Measurements from ENCODE around the gene TUBB. TPM values are rescaled to one million over a fixed set of nuclear protein-coding genes. Genes with fewer than 3 reads are reported as not detected.

The TUBB gene
- polyA plus RNA-seq, 2 of the 4 experiments (the other 2 are of a cell fraction), result 691 to 1,044 TPM

DNA sequence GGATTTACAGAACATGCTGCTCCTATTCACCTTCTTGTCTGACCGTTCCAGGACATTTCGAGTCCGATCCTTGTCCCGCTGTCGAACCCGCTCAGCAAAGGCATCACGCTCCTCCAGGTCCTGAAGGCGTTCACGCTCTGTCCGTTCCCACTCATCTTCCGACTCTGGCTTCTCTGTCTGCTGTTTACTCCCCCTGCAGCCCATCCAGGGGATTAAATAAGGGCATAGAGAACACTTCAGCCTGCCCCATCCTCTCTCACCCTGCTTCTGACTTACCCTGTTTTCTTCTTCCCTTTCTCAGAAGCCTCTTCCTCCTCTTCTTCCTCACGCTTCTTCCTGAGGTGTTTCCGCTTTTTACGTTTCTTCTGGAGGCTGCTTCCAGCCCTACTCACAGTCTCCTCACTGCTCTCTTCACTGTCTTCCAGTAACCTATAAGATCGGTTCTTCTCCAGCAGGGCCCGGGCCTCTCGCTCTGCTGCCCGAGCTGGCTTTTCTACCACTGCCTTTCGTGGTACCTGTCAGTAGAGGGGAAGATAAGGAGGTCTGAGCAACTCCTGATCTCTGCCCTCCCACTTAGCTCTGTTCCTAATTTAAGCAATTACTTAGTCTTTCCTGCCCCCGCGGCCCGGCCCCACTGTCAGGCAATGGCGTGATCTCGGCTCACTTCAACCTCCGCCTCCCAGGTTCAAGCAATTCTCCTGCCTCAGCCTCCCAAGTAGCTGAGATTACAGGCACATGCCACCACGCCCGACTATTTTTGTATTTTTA is 49.2 kb upstream of the TUBB start:
- Histone ChIP-seq H3K27ac (no peak overlapping the region), H3K4me1 (peaks cover 7% of the 10 kb centered on the region; the same call in 1 of the 3 replicates), H3K9me3 (no peaks in the 10 kb centered on the region), H3K4me2 (peak overlapping the region; percentile 85), H3K4me3 (no peak overlapping the region)
- ChIA-PET CTCF (interaction anchor here (0.7 to 17.1 kb wide), 5 partner anchors 10 to 189 kb away, joined by 3 to 539 read pairs (median 9); partner anchors contain the start of genes MDC1 and TUBB), POLR2A (no interaction called here)
- peak; percentile 57 to 59; a peak in 4 of 6 replicates for ATAC-seq
- WGBS (ENCODE audit: missing lambda C conversion rate), result 87% methylated on average over 27 of the region's 27 CpGs
- DNase-seq (ENCODE audit: low read depth in 1 of 2, low spot score in 1 of 2), result no peak
- FAIRE-seq, result no peak
- TF ChIP-seq GATA3 (IDR thresholded peaks at IDR 0.05; ENCODE audit: borderline replicate concordance) (no peak), KDM1A (IDR thresholded peaks at IDR 0.05; ENCODE audit: low read depth) (no peak), CHD4 (IDR thresholded peaks at IDR 0.05; ENCODE audit: borderline replicate concordance) (no peak), BHLHE40 (IDR thresholded peaks at IDR 0.05; ENCODE audit: low read depth, low read length) (no peak), EP300 (IDR thresholded peaks at IDR 0.05) (no peak)
- TF ChIP-seq, protein P1, sequence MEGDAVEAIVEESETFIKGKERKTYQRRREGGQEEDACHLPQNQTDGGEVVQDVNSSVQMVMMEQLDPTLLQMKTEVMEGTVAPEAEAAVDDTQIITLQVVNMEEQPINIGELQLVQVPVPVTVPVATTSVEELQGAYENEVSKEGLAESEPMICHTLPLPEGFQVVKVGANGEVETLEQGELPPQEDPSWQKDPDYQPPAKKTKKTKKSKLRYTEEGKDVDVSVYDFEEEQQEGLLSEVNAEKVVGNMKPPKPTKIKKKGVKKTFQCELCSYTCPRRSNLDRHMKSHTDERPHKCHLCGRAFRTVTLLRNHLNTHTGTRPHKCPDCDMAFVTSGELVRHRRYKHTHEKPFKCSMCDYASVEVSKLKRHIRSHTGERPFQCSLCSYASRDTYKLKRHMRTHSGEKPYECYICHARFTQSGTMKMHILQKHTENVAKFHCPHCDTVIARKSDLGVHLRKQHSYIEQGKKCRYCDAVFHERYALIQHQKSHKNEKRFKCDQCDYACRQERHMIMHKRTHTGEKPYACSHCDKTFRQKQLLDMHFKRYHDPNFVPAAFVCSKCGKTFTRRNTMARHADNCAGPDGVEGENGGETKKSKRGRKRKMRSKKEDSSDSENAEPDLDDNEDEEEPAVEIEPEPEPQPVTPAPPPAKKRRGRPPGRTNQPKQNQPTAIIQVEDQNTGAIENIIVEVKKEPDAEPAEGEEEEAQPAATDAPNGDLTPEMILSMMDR (IDR thresholded peaks at IDR 0.05), result no peak

DNA sequence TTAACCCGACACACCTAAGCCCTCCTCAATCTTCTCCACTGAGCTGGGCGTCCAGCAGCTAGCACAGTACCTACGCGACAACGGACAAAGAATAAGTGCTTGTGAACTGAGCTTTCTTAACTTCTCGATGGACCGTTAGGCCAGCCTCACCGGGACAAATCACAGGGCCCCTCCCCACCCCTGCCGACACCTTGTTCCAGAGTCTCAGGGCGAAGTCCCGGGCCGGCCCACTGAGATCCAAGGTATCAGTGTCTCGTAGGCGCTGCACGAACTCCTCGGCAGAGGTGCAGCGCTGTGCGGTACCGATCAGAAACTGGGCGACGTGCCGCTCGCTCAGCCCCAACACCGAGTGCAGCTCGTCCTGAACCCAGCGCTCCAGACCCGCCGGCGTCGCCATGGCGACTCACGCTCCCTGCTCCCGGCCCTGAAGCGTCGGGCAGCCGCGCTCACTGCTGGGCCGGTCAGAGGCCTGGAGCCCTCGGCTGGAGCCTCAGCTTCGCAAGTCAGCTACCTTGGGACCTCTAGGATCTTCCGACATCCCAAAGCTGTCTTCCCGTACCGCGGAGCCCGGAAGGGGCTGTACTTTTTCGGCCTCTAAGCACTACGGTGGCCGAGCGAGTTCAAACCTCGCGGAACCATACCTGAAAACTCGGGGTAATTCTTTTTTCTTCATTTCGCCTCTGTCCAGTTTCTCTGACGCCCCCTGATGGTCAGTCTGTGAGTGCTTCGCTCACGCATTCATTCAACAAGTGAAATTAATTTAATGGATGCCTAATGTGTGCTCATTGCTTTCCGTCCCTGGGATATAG is 47.5 kb upstream of the TUBB start, which contains the start of gene DHX16:
TSS of gene DHX16 (minus strand) at position 562 of the 809 bp plus-strand sequence. CDS start at position 397, 165 bp downstream.
- H3K4me3 ChIP-seq, result peak within 1 kb of the TSS; percentile 79
- POLR2A ChIA-PET, result interaction anchor here (0.6 to 1.2 kb wide), 5 partner anchors 49 to 68 kb away, joined by 3 to 5 read pairs (median 3); partner anchors contain the start of genes MRPS18B and PPP1R10
- 3% methylated on average over 24 of the region's 57 CpGs for WGBS (ENCODE audit: missing lambda C conversion rate)
- DNase-seq (ENCODE audit: low read depth in 1 of 2, low spot score in 1 of 2) (peak; percentile 82 to 97), ATAC-seq (peak; percentile 89 to 91), FAIRE-seq (no peak)
- no peaks in the 10 kb centered on the region for H3K9me3 ChIP-seq
- peak within 1 kb of the TSS; percentile 78 to 90 for H3K27ac ChIP-seq
- H3K4me1 ChIP-seq, result peaks cover 7% of the 10 kb centered on the region; the same call in 1 of the 3 replicates
- H3K4me2 ChIP-seq, result peak within 1 kb of the TSS; percentile 85
- CTCF ChIA-PET, result interaction anchor here (0.6 to 17.1 kb wide), 25 partner anchors 8 to 509 kb away, joined by 3 to 539 read pairs (median 4); partner anchors contain the start of genes ATAT1, MDC1 and TUBB
- TF ChIP-seq RAD21 (conservative IDR thresholded peaks at IDR 0.05 in 1 of 2, IDR thresholded peaks at IDR 0.05 in 1 of 2) (peak; percentile 47 to 50; a peak in 4 of 5 replicates), JUN (IDR thresholded peaks at IDR 0.05) (peak in 1 of 2 experiments; percentile 78; a peak in 2 of 5 replicates), SMC3 (IDR thresholded peaks at IDR 0.05) (peak; percentile 48; the same call in 2 of the 3 replicates), PHF8 (IDR thresholded peaks at IDR 0.05; ENCODE audit: borderline replicate concordance, low read depth) (0 out of 2 replicates have a peak, but pooled peaks have one; percentile 37), ESRRA (IDR thresholded peaks at IDR 0.05; ENCODE audit: borderline replicate concordance, low read length) (no peak), FOXS1 (CRISPR knock-in tag; IDR thresholded peaks at IDR 0.05) (no peak), POLR2A (IDR thresholded peaks at IDR 0.05; ENCODE audit: low read length) (peak; percentile 24), CHD2 (IDR thresholded peaks at IDR 0.05; ENCODE audit: low read length, partially characterized antibody) (peak; percentile 77), ZNF302 (CRISPR knock-in tag; IDR thresholded peaks at IDR 0.05) (no peak), KDM5A (IDR thresholded peaks at IDR 0.05) (peak; percentile 60; the same call in 1 of the 2 replicates)
- TF ChIP-seq, protein P1 (IDR thresholded peaks at IDR 0.05), result peak; percentile 74
- TF ChIP-seq, protein P2, sequence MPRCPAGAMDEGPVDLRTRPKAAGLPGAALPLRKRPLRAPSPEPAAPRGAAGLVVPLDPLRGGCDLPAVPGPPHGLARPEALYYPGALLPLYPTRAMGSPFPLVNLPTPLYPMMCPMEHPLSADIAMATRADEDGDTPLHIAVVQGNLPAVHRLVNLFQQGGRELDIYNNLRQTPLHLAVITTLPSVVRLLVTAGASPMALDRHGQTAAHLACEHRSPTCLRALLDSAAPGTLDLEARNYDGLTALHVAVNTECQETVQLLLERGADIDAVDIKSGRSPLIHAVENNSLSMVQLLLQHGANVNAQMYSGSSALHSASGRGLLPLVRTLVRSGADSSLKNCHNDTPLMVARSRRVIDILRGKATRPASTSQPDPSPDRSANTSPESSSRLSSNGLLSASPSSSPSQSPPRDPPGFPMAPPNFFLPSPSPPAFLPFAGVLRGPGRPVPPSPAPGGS (IDR thresholded peaks at IDR 0.05), result no peak
- TF ChIP-seq, protein P3, sequence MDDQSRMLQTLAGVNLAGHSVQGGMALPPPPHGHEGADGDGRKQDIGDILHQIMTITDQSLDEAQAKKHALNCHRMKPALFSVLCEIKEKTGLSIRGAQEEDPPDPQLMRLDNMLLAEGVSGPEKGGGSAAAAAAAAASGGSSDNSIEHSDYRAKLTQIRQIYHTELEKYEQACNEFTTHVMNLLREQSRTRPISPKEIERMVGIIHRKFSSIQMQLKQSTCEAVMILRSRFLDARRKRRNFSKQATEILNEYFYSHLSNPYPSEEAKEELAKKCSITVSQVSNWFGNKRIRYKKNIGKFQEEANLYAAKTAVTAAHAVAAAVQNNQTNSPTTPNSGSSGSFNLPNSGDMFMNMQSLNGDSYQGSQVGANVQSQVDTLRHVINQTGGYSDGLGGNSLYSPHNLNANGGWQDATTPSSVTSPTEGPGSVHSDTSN (IDR thresholded peaks at IDR 0.05), result 0 out of 2 replicates have a peak, but pooled peaks have one; percentile 57
- TF ChIP-seq, protein P4, sequence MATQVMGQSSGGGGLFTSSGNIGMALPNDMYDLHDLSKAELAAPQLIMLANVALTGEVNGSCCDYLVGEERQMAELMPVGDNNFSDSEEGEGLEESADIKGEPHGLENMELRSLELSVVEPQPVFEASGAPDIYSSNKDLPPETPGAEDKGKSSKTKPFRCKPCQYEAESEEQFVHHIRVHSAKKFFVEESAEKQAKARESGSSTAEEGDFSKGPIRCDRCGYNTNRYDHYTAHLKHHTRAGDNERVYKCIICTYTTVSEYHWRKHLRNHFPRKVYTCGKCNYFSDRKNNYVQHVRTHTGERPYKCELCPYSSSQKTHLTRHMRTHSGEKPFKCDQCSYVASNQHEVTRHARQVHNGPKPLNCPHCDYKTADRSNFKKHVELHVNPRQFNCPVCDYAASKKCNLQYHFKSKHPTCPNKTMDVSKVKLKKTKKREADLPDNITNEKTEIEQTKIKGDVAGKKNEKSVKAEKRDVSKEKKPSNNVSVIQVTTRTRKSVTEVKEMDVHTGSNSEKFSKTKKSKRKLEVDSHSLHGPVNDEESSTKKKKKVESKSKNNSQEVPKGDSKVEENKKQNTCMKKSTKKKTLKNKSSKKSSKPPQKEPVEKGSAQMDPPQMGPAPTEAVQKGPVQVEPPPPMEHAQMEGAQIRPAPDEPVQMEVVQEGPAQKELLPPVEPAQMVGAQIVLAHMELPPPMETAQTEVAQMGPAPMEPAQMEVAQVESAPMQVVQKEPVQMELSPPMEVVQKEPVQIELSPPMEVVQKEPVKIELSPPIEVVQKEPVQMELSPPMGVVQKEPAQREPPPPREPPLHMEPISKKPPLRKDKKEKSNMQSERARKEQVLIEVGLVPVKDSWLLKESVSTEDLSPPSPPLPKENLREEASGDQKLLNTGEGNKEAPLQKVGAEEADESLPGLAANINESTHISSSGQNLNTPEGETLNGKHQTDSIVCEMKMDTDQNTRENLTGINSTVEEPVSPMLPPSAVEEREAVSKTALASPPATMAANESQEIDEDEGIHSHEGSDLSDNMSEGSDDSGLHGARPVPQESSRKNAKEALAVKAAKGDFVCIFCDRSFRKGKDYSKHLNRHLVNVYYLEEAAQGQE (IDR thresholded peaks at IDR 0.05), result peak; percentile 36; the same call in 1 of the 2 replicates
- TF ChIP-seq, protein P5, sequence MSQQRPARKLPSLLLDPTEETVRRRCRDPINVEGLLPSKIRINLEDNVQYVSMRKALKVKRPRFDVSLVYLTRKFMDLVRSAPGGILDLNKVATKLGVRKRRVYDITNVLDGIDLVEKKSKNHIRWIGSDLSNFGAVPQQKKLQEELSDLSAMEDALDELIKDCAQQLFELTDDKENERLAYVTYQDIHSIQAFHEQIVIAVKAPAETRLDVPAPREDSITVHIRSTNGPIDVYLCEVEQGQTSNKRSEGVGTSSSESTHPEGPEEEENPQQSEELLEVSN (IDR thresholded peaks at IDR 0.05; ENCODE audit: borderline replicate concordance, low read depth), result no peak
- TF ChIP-seq, protein P6, sequence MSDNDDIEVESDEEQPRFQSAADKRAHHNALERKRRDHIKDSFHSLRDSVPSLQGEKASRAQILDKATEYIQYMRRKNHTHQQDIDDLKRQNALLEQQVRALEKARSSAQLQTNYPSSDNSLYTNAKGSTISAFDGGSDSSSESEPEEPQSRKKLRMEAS (IDR thresholded peaks at IDR 0.05), result peak; percentile 73

Measured in A549 (cell line).